OCI-LY3 (cell line): ENCODE results near the gene NPY5R.

ENCODE experiments used
- EZH2phosphoT487 ChIP-seq: fragments of 200-600 bp; shearing (Covaris generic); IDR thresholded peaks from 2 replicates; pipeline ENCODE4 v1.6.1; 2018; ENCODE audit warnings: antibody characterized with exemption, mixed run types, low read depth
- TF ChIP-seq, protein P1 (sequence below): fragments of 200-600, 300-600 bp; sonication (generic); IDR thresholded peaks from 2 replicates; pipeline ENCODE4 v1.5.1; 2014; ENCODE audit warnings: antibody characterized with exemption, low read length, low read depth

DNA sequence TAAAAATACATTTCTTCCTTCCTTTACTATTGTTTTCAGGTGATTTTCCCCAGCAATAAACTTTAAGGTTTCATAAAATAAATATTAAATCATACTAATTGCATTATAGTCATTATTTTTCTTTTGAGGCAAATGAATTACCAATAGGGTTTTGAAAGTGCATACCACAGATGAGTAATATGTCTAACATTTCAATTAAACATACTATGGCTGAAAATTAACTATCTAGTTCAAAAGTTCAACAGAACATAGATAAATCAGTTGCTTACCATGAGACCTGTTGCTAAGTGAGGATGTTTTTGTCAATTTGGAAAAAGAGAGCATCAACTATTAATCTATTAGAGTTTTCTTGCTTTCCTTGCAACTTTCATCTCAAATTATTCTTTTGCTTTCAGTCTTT is 35.0 kb downstream of the NPY5R start:
- TF ChIP-seq, protein P1, sequence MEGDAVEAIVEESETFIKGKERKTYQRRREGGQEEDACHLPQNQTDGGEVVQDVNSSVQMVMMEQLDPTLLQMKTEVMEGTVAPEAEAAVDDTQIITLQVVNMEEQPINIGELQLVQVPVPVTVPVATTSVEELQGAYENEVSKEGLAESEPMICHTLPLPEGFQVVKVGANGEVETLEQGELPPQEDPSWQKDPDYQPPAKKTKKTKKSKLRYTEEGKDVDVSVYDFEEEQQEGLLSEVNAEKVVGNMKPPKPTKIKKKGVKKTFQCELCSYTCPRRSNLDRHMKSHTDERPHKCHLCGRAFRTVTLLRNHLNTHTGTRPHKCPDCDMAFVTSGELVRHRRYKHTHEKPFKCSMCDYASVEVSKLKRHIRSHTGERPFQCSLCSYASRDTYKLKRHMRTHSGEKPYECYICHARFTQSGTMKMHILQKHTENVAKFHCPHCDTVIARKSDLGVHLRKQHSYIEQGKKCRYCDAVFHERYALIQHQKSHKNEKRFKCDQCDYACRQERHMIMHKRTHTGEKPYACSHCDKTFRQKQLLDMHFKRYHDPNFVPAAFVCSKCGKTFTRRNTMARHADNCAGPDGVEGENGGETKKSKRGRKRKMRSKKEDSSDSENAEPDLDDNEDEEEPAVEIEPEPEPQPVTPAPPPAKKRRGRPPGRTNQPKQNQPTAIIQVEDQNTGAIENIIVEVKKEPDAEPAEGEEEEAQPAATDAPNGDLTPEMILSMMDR: no peak
- no peak for TF ChIP-seq EZH2phosphoT487
